CD4-positive, alpha-beta T cell treated with Interleukin-4 for 4 hours (primary cell): ENCODE results near the gene TGDS.
"Not testable (repeated sequence)": the region's sequence is repeated elsewhere in the genome, so short reads cannot be mapped to it uniquely, and the experiment has no call there.

Experiments
- DNase-seq: peaks from one replicate; pipeline ENCODE4 v3.0.0-alpha.2; 2020

Gene TGDS, protein sequence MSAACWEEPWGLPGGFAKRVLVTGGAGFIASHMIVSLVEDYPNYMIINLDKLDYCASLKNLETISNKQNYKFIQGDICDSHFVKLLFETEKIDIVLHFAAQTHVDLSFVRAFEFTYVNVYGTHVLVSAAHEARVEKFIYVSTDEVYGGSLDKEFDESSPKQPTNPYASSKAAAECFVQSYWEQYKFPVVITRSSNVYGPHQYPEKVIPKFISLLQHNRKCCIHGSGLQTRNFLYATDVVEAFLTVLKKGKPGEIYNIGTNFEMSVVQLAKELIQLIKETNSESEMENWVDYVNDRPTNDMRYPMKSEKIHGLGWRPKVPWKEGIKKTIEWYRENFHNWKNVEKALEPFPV

DNA sequence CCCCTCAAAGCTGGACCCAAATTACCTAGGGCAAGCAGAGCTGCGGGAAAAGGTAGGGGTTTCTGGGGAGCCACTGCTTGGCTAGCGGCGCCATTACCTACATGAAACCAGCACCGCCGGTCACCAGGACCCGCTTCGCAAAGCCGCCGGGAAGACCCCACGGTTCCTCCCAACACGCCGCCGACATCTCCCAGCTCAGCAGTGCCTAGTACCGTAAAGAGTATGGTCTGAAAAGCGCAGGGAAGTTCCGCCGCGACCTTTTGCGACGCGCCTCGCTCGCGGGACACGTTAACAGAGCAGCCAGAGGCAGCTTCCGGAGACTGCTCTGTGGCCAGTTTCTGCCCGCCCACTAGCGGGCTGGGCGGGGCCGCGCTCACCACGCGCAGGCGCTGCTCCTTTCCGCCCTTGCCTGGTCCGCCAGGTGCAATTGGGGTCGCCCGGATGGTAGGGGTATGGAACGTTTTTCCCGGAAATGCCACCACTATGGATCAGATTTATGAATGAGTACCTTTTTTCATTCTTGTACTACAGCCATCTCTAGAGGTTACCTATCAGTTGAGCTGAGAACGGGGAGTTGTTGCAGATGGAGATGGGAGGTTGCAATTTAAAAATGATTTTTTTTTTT, at the start of gene TGDS:
Gene TGDS (minus strand): TSS at position 203 of the 625 bp plus-strand sequence. CDS start 16 bp downstream, at position 187.
- peak; percentile 91 for DNase-seq

DNA sequence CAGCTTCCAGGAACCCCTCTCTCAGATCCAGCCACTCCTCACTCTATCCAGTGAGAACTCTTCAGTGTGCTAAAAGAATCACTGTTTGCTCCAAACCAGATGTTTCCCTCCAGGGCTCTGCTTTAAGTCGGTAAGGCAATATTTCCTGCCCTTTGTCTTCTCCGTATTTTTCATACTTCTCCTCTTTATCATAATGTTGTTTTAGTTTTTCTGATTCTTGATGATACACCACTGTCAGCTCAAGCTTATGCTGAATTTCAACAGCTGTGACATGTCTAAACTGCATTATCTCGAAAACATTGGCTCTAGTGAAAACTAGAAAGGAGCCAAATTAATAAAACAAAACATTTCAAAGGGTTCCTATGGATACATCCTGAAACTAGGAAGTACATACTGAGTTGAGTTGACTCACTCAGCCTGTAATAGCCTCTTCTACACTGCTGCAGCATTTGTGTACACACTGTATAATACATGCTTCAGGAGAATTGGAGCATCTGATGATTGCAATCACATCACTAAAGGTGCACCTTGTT, 45.5 kb upstream of the TGDS start:
- no peak for DNase-seq

DNA sequence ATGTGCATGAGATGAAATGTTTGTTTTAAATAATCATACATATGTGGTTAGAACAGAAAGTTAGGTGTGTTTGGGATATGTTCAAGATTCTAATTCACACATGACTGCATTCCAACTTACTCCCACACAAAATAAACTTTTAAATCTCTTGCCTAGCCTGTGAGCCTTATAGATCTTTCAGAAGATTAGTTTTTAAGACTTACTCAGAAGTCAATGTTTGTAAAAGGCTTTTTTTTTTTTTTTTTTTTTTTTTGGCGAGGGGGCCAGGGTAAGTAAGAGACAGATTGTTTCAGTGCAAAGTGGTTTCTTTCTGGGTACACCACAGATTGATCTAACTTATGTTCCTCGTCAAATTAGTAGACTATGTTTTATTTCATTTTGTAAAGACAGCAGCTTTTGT, 44.8 kb upstream of the TGDS start:
- no peak for DNase-seq

DNA sequence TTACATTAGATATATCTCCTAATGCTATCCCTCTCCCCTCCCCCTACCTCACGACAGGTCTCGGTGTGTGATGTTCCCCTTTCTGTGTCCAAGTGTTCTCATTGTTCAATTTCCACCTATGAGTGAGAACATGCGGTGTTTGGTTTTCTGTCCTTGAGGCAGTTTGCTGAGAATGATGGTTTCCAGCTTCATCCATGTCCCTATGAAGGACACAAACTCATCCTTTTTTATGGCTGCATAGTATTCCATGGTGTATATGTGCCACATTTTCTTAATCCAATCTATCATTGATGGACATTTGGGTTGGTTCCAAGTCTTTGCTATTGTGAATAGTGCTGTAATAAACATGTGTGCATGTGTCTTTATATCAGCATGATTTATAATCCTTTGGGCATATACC, 41.7 kb upstream of the TGDS start:
- DNase-seq, result not testable (repeated sequence)

GRCh38 chr13:94636942-94637578, 41.1 kb upstream of the TGDS start:
- DNase-seq, result no peak

GRCh38 chr13:94636096-94636495, 40.1 kb upstream of the TGDS start:
- not testable (repeated sequence) for DNase-seq

DNA sequence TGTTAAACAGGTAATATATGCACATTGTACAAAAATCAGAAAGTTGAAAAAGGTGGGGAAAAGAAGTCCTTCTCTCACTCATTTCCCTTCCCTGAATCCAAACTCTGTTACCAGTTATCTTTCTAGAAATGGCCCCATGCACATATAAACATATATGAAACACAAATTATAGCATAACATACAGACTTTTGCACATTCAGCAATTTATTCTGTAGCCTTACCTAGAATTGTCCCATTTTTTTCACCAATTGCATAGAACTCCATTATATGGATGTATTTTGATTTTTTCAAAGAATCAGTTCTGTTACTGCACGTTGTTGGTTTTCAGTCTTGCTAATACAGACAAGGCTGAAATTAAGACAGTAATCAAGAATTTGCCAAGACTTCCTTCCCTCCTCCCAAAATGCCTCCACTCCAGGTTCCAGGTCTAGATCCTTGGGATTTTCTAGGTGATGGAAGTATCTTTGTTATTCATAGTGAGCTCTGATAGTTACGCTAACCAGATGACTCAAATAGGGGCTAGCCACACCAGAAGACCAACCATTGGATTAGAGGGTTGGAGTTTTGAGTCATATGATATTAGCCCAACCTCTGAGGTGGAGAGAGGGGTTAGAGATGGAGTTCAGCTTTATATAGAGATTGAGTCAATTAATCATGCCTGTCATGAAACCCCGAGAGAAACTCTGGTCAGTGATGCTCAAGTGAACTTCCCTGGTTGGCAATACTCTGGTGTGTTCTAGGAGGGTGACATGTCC, 36.5 kb upstream of the TGDS start:
- no peak for DNase-seq

DNA sequence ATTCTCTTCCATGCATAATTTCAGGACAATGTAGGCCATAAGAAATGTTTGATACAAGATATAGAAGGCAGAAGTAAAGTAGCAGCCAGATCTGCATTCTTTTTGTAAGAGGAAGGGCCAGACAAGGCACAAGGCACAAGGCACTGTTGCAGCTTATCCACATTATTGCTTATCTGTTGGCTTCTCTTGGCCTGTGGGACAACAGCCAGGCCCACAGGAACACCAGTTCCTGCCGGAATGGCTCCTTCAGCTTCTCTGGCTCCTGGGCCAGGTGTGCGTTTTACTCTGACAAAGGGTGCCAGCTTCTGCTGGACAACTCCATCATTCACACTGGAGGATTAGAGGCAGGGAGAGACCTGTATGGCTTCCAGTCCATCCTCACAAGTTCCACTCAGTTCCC, 34.9 kb upstream of the TGDS start:
- no peak for DNase-seq

DNA sequence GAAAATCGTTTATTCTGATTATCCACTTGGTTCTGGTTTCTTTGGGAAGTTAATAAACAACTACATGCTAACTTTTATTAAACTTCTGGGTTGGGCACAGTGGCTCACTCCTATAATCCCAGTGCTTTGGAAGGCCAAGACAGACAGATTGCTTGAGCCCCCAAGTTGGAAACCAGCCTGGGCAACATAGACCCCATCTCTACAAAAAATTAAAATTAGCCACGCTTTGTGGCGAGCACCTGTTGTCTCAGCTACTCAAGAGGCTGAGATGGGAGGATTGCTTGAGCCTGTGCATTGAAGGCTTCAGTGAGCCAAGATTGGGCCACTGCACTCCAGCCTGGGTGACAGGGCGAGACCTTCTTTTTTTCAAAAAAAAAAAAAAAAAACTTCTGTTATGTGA, 27.4 kb upstream of the TGDS start:
- DNase-seq, result no peak

DNA sequence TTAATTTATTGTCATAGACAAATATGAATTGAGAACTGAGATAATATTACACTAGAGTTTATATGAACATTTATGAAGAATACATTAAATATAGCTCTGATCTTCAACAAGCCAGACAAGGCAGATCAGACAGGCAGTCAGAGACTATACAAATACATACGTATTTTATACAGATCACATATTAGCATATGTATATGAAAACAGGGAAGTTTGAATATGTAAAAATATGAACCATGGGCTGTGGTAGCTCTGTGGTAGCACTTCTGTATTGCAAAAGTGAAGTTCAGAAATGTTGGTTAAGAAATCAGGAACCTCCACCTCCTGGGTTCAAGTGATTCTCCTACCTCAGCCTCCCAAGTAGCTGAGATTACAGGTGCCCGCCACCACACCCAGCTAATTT, 26.4 kb upstream of the TGDS start:
- DNase-seq, result no peak

DNA sequence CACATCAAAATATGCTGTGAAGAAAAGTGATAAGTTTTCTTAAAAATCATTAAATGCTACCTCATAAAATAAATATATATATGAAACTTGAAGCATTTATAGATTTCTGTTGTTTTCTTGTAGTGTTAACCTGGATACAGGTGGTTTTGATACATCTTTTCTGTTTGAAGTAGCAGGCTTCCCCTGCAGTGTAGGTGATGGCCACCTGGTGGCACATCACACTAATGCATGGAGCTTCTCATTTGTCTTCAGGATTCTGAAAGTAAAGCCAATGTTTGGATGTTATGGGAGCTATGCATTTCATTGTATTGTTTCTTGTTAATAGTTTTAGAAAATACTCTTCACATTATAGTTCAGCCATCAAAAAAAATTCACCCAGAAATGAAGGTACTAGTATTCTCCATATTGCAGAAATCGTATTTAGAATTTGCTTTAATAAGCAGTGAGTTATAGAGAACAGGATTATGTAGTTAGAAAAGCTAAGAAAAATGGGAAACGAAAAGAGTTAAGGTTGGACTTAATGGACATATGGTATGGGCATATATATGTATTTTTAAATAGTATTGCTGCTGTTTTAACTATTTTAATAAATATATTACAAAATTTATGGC, 24.4 kb upstream of the TGDS start:
- DNase-seq, result peak; percentile 12

DNA sequence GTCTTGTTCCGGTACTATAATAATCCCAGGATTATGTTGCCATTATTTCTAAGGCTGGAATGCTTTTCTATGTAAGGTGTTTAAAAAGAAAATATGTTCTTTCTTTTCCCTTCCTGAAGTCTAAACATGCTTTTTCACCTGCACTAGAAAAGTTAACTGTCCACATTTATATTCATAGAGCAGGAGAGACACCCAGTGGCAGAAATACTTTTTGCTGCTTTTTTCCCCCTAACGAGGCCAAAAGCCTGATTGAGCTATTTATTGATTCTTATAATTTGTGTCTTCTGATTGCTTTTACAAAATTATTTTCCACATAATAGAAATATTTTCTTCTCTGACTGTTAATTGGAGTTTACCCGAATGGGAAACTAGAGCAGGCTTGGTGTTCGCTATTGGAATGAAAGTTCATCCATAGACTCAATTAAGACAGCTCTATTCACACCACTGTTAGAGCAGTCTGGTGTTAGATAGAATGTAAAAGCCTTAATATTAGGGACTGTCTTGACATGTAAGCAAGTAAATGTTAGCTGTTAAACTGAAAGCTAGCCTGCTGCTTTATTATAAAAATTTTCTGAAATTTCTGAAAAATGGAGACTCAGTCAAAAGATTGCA, 21.5 kb upstream of the TGDS start:
- peak; percentile 58 for DNase-seq

- DNase-seq, result no peak
These were observed 17.1 kb upstream of the TGDS start for GRCh38 chr13:94613051-94613450.

DNA sequence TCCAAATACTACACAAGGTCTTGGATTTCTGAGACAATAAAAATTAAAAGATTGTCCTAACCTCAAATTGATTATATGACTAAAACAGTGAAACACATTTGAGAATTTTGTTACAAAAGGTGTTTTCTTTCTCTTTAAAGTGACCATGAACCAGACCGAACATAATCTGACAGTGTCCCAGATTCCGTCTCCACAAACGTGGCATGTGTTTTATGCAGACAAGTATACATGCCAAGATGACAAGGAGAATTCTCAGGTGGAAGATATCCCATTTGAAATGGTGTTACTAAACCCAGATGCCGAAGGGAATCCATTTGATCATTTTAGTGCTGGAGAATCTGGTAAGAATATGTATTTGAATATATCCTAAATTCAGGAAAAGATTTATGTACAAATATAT, 16.1 kb upstream of the TGDS start:
- DNase-seq, result no peak

- no peak for DNase-seq
These were observed 14.5 kb upstream of the TGDS start for GRCh38 chr13:94610475-94610874.

DNA sequence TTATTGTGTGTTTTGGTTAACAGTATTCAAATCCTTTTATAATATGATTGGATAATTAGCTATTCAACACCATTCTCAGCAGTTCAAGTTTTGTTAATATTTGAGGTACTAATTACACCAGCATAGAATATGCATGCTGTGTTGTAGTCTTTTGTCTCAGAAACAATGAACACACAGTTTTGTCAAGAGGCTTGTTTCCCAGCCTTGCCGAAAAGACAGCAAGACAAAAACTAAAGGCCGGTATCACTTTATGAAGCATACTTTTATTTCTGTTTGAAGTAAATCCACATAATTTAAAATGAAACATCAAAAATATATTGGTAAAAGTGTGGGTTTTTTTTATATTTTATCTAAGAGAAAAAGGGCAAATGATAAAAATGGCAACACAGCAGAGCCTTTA, 13.2 kb upstream of the TGDS start:
- DNase-seq, result no peak

- DNase-seq, result no peak
These were observed 12.6 kb upstream of the TGDS start for GRCh38 chr13:94608586-94608985.

DNA sequence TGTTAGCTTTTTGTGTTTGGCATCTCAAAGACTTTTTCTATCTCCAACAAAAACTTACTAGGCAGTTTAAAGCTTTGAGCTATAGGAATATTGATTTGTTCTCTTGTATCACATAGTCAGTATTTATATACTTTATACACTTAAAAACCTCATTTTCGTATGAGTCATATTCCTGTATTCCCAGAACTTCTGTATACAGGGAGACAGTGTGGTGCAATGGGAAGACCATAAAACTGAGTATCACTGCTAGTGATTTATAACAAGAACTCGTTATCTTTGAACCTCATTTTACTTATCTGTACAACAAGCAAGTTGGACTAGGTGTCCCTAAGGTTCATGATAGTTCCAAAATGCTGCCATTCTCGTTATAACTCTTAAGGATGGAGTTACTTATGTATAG, 12.0 kb upstream of the TGDS start:
- DNase-seq, result no peak

DNA sequence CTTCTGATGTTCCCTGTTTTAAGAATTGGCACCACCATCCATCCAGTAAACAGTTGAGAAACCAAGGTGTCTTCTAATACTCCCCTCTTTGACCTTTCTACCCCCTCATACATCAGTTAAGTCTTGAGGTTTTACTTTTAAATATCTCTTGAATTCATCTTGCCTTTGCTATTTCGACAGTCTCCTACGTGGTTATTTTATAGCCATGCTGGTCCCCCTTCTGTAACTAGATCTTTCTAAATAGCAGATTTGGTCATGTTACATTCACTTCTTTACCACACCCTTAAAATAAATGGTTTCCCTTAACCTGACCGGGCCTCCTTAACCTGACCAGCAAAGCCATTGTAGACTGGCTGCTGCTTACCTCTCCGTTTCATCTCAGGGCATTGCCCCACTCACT, 11.1 kb upstream of the TGDS start:
- DNase-seq, result no peak

- DNase-seq, result no peak
These were observed 6.5 kb upstream of the TGDS start for GRCh38 chr13:94602467-94602866.

GRCh38 chr13:94601446-94602431, 5.8 kb upstream of the TGDS start, which contains the start of gene GPR180:
Gene GPR180, plus strand, starts transcription at chr13:94601857. Its CDS starts 71 bp downstream, at chr13:94601928.
- DNase-seq, result peak; percentile 96
